Endometrium (tissue), 2 donors: ENCODE measurements around the gene MTCL1.
A peak's percentile ranks its signal among the peaks of the same experiment; 100 is the strongest.

Experiments used
- FAIRE-seq: peaks from 2 replicates; lab custom pipeline; 2012; peaks lifted over from hg19 to GRCh38; lab: Jason Lieb, UNC
- donor health status: control.
- donor health status: control.

The MTCL1 gene

DNA sequence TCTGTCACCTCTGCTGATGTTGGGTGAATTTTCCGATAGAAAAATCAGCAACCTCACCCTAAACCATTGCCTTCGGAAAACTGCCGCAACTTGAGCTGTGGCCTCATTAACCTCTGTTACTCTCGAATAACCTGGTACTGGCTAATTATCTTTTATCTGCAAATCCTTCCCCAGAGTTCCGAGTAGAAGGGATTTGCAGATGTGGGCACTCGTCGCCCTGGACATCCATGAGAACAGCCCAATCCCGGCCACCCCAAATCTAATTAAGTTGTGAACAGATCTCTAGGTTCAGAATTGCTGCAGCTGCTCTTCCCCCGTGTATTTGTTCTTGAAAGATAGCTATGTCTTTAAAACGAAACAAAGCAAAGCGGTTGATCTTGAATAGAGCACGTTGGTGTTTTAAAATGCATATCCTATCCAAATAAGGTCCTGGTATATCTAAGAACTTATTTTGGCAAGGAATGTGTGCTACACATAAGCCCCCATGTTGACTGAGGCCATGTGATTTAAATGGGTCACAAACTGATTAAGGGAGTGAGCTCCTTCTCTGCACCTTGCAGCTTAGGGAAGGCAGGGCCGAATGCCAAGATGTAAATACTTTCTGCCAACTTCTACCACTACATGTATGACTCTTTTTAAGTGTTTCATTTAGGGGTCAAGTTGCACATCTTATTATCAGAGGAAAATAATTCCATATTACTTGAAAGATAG lies 88.2 kb downstream of the MTCL1 start:
- no peak for FAIRE-seq

DNA sequence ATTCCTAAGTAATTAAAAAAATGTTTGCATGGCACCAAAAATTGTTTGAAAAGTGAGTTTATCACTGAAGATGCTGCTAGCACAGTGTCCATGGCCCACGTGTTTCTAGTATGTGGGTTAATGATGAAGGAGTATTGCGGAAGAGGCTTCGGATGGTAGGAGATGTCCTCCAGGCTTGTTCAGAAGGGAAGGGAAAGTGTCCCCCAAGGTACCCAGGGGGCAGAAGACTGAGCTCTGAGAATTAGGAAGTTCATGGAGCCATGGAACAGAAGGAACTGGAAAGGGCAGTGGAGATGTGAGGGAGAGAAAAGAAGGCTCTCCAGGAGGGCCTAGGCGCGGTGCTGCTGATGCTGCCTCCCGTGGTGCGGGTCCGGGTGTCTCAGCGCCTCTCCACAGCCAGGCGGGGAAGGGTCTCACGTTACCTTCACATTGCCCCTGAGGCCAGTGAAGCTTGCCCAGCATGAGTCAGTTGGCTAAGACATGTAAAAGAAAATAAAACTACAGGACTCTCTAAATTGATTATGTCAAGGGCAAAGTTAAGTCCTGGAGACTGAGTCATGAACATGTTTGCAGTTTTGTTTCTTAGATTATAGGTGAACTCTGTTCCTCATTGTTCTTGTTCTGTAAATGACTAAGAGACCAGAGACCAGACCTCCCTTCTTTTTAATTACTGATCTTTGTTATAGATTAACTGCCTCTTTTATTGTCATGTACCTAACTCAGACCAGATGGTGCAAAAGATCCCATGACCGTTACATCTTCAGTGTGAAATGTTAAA lies 89.0 kb downstream of the MTCL1 start:
- peak; percentile 80 for FAIRE-seq

DNA sequence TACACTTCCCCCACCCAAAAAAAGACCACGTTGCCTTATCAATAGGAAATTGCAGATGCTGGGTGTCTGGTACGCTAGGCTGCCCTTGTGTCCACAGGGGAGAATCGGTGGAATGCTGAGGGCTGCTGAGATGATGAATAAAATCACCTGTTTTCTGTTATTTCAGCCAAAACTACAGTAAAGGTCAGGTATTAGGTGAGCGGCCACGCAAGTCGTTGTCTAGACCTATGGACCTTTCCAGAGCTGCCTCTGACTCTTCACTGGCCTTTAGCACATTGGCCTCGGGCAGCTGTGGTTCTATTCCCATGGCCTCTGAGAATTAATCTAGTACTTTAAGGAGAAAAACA lies 89.6 kb downstream of the MTCL1 start:
- no peak for FAIRE-seq

DNA sequence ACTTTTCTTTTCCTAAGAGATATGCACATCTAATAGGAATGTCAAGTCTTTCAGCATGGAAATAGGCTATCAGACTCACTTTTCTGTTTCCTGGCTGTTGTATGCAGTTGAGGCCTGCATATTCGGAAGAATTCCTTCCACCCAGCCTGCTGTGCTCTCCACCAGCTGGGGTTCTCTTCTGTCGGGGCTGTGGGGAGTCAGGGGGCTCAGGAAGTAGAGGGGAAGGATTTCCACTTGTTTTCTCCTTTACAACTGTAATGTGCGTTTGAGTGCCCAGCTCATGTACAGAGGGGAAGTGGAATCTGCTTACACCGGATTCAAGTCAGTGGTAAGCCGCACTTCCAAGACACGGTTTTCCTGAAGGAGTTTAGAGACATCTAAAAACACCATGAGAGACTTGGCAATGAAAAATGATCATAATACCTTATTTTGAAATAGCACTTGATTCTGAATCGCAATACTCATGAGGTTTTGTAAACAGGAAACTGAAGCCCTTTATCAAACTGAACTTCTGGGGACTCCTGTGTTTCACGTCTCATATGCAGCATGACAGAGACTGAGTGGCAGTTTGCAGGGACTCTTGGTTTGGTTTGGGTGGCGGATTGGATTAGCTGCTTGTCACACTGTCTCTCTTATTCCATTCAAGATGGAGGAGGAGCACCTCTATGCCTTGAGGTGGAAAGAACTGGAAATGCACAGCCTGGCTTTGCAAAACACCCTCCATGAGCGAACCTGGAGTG lies 90.4 kb downstream of the MTCL1 start:
- no peak for FAIRE-seq

DNA sequence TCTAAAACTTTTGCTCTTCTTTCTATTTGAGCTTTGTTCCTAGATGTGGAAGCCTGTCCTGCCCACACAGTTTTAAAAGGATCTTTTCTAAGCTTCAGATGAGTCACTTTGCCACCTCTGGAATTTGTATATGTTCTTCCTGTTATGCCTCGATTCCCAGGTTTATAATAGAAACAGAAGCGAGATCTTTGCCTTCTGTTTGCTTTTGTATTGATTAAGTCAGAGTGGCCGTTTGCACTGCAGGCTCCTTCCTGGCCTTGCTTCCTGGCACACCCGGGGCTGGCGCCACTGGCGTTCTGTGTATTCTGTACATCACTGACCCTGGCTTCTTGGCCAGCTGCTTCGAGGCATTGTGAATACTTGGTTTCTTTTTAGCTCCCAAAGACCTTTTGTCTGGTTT lies 91.8 kb downstream of the MTCL1 start:
- no peak for FAIRE-seq

DNA sequence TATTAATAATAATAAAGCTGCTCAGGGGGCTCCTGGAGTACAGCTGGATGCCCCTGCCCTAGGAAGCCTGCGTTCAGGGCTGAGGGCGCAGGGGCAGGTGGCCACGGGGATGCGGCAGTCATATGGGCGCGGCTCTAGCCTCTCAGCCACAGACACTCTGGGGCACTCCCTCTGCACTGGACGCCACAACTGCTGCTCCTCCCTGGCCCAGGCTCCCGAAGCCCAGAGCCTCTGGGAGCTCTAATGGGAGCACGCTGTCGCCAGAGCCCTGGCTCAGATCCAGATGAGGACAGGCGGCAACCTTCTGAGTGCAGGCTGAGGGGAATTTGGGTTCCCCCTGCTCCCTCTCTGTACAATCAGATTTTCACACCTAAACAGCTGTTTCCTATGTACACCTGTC lies 93.6 kb downstream of the MTCL1 start:
- no peak for FAIRE-seq

DNA sequence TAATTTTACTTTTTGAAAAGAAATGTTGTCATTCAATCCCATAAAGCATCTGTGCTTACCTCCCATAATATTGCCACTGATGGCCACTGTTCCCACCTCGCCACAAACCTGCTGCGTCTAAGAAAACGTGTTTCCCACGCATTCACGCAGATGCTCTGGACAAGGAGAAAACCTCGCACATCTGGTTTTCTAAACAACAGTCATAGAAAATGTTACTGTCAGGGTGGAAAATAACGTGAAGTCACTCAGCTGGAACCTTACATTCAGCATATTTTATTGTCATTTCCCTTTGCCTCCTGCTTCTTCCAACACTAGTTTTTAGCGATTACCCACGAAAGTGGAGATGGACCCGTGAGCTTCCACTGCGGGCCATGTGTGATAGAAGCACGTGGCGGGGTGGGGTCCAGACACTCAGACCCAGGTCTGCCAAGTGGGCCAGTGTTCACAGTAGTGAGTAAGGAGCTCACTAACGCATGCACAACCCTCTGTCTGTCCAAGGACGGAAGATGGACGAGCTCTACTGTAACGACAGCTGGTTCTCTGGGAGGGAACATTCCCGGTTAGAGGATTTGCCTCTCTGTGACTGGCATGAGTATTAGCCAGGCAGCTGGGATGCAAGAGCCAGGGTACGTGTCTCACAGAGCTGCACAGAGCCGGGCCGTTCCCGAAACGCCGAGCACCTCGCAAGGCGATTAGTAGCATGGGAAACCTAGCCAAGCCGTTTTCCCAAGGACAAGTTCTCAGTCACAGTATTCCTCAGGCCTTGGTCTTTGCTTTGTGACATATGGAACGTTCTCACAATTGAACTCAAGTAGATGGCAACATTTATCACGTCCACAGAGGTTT lies 94.5 kb downstream of the MTCL1 start:
- FAIRE-seq, result no peak

DNA sequence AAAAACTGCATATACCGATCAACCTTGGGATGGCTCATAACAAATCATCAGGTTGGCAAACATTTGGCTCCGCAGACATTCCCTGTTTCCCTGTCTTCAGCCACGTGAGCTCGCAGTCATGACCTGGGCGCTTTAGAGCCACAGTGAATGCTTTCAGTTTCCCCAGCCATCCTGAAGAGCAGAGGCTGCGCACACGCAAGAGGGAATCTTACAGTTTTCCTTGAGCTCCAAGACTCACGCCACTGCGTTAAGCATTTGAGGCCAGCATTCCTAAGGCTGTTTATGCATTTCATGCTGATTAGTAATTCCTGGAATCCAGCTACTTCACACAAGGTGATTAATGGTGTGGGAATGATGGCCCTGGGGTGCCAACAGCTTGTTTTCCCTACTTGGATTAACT lies 95.1 kb downstream of the MTCL1 start:
- FAIRE-seq, result no peak

DNA sequence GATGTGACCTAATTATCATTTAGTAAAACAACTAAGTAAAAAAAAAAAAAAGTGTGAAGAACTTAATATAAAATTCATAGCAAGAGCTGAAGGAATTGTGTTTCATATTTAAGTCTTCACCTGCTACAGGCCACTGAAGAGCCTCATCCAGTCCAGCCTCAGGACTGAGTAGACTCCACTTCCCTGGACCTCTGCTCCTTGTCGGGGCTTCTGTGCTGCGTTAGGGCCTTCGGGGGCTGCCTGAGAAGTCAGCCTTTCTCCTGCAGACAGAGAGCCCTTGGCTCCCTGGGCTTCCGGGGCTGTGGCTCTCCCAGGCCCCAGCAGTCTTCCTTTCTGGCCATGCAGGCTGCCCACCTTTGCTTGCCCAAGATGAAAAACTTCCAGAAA lies 95.5 kb downstream of the MTCL1 start:
- no peak for FAIRE-seq

DNA sequence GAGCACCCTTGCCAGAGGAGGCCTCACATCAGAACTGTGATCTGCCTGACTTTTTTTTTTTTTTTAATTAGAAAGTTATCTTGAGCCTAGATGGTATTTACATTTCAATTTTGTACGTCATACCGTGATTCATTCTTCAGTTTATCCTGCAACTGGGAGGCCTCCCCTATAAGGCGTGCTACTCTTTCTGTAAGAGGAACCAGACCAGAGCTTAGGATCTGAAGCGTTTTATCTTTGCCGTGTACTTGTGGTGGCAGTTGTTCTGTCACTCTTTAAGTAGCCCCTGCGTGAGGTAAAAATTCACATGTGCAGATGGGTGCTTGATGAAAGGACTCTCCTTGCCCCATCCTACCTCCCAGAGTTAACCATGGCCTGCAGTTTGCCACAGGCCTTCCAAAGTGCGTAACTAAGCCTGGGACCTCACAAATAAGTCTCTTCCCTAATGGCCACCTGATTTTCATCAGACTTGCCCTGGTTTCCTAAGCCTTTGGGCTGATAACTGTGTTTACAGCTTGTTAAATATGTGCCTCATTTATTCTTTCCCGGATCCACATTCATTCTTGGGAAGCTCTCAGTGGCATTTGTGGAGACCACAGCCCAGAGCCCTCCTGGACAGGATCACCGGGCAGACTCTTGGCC lies 96.0 kb downstream of the MTCL1 start:
- no peak for FAIRE-seq

DNA sequence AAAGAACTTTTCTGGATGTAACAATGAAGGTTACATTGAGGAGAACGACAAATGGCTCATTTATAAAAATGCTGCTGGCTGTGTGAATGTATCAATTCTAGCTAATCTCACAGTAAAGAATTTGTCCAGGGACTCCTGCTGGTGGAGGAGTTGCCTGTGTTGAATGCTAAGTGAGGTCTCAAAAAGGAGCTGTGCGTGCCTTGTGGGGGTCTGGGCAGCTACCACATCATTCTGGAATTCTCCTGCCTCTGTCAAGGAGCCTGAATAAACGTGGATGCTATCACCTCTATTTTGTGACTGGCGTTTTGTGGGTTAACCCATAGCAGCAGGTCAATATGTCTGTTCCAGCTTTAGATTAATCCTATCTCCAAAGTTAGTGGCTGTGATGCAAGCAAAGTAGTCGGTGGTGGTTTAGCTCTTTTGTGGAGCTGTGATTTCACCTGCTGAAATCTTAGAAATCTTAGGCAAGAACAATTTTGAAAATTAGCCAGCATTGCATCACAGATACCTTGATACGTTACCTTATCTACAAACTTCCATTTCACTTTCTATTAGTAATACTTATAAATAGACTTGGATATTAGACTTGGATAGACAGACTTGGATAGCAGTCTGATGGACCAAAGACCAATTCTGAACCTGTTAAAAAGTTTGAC lies 96.8 kb downstream of the MTCL1 start:
- FAIRE-seq, result no peak

DNA sequence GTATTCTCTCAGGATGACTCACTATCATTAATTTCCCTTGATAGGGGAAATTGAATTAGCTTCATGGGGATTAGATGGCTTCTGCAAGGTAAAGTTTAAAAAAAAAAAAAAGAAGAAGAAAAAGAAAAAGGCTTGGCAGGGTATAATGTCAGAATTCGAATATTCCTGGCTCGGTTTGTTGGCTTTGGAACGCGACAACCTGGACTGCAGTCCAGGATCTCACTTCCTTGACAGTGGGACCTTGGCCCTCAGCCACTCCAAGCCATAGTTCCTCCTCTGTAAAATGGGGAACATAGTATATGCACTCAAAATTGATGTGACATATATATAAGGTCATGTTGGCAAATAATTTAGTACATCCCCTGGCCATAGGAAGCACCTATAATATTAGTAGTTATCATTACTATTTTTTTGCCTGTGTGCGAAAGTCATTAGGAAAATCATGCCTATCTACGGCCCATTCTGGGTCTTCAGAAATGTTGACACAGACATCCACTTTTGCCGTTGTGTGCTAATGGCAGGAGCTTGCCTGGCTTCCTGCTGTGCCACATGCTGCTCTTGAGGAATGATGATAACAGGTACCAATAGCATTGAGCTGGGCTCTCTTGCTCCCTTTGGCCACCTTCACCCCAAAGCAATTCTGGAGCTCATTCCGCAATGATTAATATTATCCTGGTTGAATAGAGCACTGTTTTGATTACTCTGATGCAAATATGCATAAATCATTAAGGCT lies 97.9 kb downstream of the MTCL1 start:
- FAIRE-seq, result no peak

DNA sequence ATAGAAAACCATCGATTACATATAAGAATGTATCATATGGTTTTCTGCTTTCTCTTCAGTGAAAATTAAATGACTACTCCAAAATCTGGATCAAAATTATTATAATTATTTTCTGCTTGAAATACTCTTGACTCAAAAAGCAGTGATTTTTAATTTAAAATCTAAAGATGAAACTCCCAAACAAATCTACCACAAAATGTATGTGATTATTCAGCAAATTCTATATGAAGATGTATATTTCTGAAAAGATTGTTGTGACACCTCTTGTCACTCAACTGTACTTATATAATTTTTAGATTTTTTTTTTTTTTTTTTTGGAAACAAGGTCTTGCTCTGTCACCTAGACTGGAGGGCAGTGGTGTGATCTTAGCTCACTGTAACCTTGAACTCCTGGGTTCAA lies 98.6 kb downstream of the MTCL1 start:
- peak; percentile 4 for FAIRE-seq

DNA sequence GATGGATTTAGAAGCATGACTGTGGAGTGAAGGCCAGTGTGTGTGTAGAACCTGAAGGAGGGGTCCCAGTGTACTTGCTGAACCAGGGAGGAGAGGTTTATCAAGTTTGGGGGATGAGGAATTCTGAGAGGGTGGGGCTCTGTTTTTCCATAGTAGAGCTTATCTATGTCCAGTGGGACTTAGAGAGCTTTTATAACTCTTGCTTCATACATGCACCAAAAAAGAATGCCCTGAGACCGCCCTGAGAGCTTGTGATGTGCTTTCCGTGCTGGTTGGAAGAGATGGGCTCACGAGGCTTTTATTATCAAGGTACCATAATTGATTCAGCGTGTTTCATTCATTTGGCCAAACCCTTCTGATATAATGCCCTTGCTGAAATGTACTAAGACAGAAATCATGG lies 100.2 kb downstream of the MTCL1 start:
- no peak for FAIRE-seq

DNA sequence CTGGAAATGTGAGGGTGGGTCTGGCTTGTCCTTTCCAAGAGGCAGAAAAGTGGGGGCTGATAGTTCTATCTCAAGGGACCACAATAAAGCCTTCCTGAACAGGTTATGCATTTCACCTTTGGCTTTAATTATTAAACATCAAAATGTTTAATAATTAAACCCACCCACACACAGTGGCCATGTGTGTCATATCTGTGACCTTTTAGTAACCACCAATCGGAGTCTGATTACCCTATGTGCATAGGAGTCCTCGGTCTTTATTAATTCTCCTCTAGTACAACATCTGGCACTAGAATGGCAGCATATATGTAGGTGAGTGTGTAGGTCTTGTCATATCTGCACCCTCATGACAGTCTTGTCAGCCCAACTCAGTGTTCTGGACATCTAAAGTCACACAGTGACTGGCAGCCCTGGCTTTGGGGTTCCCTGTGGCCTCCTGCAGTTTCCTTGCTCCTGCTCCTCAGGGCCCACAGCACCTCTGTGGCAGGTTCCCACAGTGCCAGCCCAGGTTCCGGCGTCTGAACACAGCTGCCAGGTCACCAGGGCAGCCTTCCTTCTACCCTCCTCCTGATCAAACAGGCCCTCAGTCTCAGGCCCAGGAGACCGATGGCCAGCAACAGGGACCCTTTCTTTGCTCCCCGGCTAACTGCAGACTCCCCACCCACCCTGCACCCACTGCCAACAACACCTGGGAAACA lies 100.9 kb downstream of the MTCL1 start:
- FAIRE-seq, result no peak

DNA sequence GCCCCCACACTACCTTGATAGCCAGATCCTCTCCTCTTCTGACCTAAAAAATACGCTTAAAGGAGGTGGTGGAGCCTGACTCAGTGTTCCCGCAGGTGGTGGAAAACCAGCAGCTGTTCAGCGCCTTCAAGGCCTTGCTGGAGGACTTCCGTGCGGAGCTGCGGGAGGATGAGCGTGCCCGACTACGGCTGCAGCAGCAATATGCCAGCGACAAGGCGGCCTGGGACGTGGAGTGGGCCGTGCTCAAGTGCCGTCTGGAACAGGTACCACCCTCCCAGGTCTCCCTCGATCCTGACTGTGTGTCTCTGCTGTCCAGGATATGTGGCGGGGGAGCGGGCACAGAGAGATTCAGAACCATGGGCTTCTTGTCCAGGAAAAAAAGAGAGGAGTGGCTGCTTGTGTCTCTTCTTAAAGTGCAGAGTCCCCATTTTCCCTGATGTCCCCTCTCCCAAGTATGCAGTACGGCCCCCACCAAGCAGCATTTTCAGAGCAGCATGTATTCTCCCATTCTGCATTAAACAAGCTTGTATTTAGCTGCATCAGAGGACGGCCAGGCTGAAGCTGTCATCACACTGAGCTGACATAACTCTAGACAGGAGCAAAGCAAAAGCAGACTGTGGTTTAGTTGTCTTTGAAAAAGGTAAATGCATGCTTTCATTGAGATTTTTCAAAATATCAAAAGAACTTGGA lies 101.6 kb downstream of the MTCL1 start:
- no peak for FAIRE-seq

DNA sequence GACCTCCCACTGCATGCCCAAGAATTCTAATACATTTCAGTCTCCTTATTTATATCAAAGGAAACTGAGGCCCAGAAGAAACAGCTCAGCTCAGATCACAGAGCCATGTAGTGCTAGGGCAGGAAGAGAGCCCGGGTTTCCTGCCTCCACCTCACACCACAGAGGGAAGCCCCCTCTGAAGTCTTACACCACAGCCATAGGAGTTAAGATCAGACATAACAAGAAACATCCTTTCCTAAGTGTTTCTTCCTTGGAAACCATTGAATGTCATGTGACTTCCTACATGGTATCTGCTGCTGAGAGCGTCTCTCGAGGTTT lies 102.1 kb downstream of the MTCL1 start:
- FAIRE-seq, result no peak

DNA sequence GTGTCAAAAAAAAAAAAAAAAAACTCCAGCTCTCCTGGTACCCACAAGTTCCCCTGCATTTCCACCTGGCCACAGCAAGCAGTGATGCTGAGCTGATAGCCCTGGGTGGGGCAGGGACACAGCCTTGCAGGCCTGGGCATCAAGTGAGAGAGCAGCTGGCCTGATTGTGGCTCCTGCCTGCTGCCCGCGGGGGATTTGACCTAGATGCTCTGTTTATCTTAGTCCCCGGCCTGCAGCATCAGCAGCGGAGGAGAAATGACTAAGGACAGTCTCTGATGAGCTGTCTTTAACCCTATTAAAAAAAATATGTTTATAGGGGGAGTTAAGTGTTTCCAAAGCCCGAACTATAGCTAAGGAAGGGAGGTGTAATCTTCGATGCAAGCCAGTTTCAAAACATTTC lies 102.6 kb downstream of the MTCL1 start:
- FAIRE-seq, result no peak

DNA sequence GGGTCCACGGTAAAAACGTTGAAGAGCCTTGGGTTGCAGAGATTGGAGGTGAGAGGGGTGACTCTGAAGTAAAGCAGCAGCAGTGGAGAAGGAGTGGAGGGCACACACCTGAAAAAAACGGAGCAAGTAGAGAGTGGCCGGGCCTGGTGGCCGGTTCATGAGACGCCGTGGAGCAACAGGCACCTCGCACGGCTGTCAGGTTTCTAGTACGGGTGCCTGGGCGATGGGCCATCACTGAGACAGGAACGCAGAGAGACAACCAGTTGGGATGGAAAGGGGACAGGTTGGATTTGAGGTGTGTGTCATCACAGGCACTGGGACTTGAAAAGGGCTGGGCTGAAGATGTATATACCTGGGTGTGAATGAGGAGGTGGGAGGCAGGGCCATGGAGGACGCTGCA lies 104.2 kb downstream of the MTCL1 start:
- FAIRE-seq, result no peak

DNA sequence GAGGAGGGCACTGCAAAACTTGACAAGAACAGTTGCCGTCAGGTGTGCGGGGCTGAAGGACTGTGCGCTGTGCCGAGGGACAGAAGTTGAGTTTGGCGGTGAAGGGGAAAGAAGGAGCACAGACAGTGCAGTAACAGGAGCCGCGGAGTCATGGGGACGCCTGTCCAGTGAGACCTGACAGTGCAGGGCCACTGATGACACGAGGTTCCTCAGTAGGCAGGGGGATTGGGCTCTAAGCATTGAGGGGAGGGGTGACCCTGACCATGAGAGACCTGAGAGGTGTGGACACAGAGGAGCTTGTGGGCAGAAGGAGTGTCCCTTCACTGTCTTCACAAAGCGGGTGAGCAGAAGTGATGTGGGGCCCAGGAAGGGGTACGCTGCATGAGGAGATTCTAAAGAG lies 104.8 kb downstream of the MTCL1 start:
- FAIRE-seq, result no peak
